ENCODE data around the gene HSPB3. TPM values are rescaled to one million over a fixed set of nuclear protein-coding genes. Genes with fewer than 3 reads are reported as not detected.
"Not testable (repeated sequence)": the region's sequence is repeated elsewhere in the genome, so short reads cannot be mapped to it uniquely, and the experiment has no call there.

HSPB3 gene
- total RNA-seq, 1 experiment from 2014 or later: not detected

- H3K36me3 ChIP-seq (ENCODE audit: low read depth, low read length); H2AFZ ChIP-seq (ENCODE audit: low read length); H3K27ac ChIP-seq (ENCODE audit: low read length); POLR2A ChIA-PET (ENCODE audit: unreplicated experiment); H3K9ac ChIP-seq (ENCODE audit: low read length); H3K4me2 ChIP-seq (ENCODE audit: low read length); H3K27me3 ChIP-seq (ENCODE audit: low read length); BruUV-seq (replicated peaks); H3K9me2 ChIP-seq (replicated peaks; ENCODE audit: low read length); H3F3A ChIP-seq (ENCODE audit: low read length, unreplicated experiment); H3K9me3 ChIP-seq (ENCODE audit: low read length); H3K4me1 ChIP-seq (ENCODE audit: insufficient read depth, low read length); H3K79me2 ChIP-seq (ENCODE audit: low read length); H3K4me3 ChIP-seq (ENCODE audit: low read length); H4K20me1 ChIP-seq (ENCODE audit: low read length): not testable (repeated sequence)
- intact Hi-C loops (cut with micrococcal nuclease): loop anchor here (1.0 to 5.0 kb wide), 3 partner anchors 109 to 176 kb away; partner anchors contain the start of gene ARL15
- DNase-seq: peak; percentile 60
- CTCF ChIA-PET: interaction anchor here (1.0 to 1.3 kb wide), 3 partner anchors 108 to 176 kb away, joined by 4 to 17 read pairs (median 8); no protein-coding TSS in a partner anchor
- ATAC-seq: peak; percentile 64
- peak; percentile 70 for TF ChIP-seq CTCF (conservative IDR thresholded peaks at IDR 0.05; ENCODE audit: low read depth, low read length)
Measured at GRCh38 chr5:54419573-54420423, 35.7 kb upstream of the HSPB3 start.

- H3K27me3 ChIP-seq (ENCODE audit: low read length); H3K27ac ChIP-seq (ENCODE audit: low read length); H3F3A ChIP-seq (ENCODE audit: low read length, unreplicated experiment); H2AFZ ChIP-seq (ENCODE audit: low read length); DNase-seq; ATAC-seq; H4K20me1 ChIP-seq (ENCODE audit: low read length); H3K9me2 ChIP-seq (replicated peaks; ENCODE audit: low read length); H3K36me3 ChIP-seq (ENCODE audit: low read depth, low read length); CTCF ChIA-PET; H3K79me2 ChIP-seq (ENCODE audit: low read length); H3K9ac ChIP-seq (ENCODE audit: low read length); H3K4me3 ChIP-seq (ENCODE audit: low read length); BruUV-seq (replicated peaks); POLR2A ChIA-PET (ENCODE audit: unreplicated experiment); H3K4me2 ChIP-seq (ENCODE audit: low read length); H3K9me3 ChIP-seq (ENCODE audit: low read length); intact Hi-C loops (cut with micrococcal nuclease); H3K4me1 ChIP-seq (ENCODE audit: insufficient read depth, low read length): not testable (repeated sequence)
Measured at GRCh38 chr5:54420511-54420910, 35.0 kb upstream of the HSPB3 start.

GRCh38 chr5:54421976-54422375, 33.5 kb upstream of the HSPB3 start:
- no peak overlapping the region for H3K9ac ChIP-seq (ENCODE audit: low read length)
- H3K4me3 ChIP-seq (ENCODE audit: low read length): no peak overlapping the region
- H3K4me2 ChIP-seq (ENCODE audit: low read length): no peak overlapping the region
- H3K36me3 ChIP-seq (ENCODE audit: low read depth, low read length): no peaks in the 10 kb centered on the region; the same call in 1 of the 2 replicates
- no peak for DNase-seq
- no TSS peak for BruUV-seq (replicated peaks)
- no peaks in the 10 kb centered on the region for H3K9me3 ChIP-seq (ENCODE audit: low read length)
- TF ChIP-seq EZH2phosphoT487 (IDR thresholded peaks at IDR 0.05; ENCODE audit: borderline replicate concordance, low read length) (no peak), CTCF (conservative IDR thresholded peaks at IDR 0.05; ENCODE audit: low read depth, low read length) (no peak), EZH2 (IDR thresholded peaks at IDR 0.05; ENCODE audit: low read length, unreplicated experiment) (no peak)
- H3K9me2 ChIP-seq (replicated peaks; ENCODE audit: low read length): no peaks in the 10 kb centered on the region
- no peaks in the 10 kb centered on the region for H3K79me2 ChIP-seq (ENCODE audit: low read length)
- ATAC-seq: no peak
- H3K27me3 ChIP-seq (ENCODE audit: low read length): peaks cover 3% of the 10 kb centered on the region; the same call in 1 of the 2 replicates
- no peak overlapping the region for H3K27ac ChIP-seq (ENCODE audit: low read length)
- ChIA-PET POLR2A (ENCODE audit: unreplicated experiment) (no interaction called here), CTCF (interaction anchor here (0.6 to 0.7 kb wide), 2 partner anchors 125 to 174 kb away, joined by 3 to 10 read pairs; no protein-coding TSS in a partner anchor)
- intact Hi-C loops (cut with micrococcal nuclease): no loop called here
- H3K4me1 ChIP-seq (ENCODE audit: insufficient read depth, low read length): no peaks in the 10 kb centered on the region
- H4K20me1 ChIP-seq (ENCODE audit: low read length): no peaks in the 10 kb centered on the region
- H2AFZ ChIP-seq (ENCODE audit: low read length): no peak overlapping the region
- no peaks in the 10 kb centered on the region for H3F3A ChIP-seq (ENCODE audit: low read length, unreplicated experiment)
